HG03558 (cell line): ENCODE data around the gene RIOK1.

Experiments
- ATAC-seq: cut with Tn5 transposase; IDR thresholded peaks from one replicate; pipeline ENCODE4 v1.9.1; 2021; ENCODE audit warnings: moderate number of reproducible peaks; ENCODE audit not compliant: unreplicated experiment; ENCODE audit errors: extremely low read depth

RIOK1 gene

DNA sequence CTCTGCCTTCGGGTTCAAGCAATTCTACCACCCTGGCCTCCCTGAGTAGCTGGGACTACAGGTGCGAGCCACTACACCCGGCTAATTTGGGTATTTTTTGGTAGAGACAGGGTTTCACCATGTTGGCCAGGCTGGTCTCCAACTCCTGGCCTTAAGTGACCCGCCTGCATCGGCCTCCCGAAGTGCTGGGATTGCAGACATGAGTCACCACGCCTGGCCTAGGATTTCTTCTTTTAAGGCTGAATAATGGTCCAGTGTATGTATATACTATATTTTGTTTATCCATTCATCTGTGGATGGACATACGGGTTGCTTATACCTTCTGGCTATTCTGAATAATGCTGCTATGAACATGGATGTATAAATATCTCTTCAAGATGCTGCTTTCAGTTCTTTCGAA is 17.1 kb downstream of the RIOK1 start:
- ATAC-seq, result no peak

DNA sequence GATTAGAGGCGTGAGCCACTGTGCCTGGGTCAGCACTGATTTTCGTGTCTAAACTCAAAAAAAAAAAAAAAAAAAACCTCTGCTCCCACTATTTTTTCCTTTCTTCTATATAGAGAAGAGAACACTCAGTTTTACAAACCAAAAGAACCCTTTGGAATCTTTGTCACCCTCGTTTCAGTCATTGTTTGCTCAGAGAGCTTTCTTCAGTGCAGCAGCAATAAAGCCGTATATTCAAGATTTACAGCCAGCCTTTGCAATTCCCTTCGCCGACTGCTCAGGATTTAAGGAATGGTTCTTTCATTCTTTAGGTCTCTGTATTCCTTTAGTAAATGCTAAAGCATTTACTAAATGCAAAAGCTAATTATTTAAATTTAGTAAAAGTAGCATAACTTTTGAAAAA is 20.1 kb downstream of the RIOK1 start:
- ATAC-seq, result no peak

GRCh38 chr6:7410851-7411250 is 21.2 kb downstream of the RIOK1 start:
- no peak for ATAC-seq

- no peak for ATAC-seq
Measured at GRCh38 chr6:7411328-7411727, 21.7 kb downstream of the RIOK1 start.

GRCh38 chr6:7413151-7413823 is 23.7 kb downstream of the RIOK1 start:
- ATAC-seq, result no peak

DNA sequence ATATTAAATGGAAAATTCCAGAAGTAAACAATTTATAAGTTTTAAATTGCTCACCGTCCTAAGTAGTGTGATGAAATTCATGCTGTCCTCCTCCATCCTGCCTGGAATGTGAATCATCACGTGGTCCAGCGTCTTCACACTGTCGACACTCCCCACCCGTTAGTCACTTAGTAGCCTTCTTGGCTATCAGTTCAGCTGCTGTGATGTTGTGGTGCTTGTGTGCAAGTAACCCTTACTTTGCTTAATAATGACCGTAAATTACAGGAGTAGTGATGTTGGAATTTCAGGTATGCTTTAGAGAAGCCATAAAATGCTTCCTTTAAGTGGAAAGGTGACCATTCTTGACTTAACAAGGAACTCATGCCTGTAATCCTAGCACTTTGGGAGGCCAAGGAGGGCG is 25.2 kb downstream of the RIOK1 start:
- no peak for ATAC-seq

DNA sequence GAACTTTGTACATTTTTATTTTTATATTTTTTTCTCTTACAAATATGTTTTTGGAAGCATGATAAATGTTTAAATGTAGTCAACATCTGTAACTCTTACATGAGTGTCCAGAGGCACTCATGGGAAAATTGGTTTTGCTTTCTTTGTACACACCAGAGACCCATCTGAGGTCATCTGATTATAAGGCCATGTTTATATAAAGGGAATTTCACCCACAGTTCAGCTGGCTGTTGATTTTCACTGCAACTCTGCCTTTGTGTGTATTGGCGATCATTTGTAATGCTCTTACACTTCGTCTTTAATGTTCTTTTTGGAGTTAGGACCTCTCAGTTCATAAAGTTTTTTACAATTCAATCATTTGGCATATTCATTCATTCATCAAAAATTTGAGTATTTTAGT is 28.1 kb downstream of the RIOK1 start:
- no peak for ATAC-seq

DNA sequence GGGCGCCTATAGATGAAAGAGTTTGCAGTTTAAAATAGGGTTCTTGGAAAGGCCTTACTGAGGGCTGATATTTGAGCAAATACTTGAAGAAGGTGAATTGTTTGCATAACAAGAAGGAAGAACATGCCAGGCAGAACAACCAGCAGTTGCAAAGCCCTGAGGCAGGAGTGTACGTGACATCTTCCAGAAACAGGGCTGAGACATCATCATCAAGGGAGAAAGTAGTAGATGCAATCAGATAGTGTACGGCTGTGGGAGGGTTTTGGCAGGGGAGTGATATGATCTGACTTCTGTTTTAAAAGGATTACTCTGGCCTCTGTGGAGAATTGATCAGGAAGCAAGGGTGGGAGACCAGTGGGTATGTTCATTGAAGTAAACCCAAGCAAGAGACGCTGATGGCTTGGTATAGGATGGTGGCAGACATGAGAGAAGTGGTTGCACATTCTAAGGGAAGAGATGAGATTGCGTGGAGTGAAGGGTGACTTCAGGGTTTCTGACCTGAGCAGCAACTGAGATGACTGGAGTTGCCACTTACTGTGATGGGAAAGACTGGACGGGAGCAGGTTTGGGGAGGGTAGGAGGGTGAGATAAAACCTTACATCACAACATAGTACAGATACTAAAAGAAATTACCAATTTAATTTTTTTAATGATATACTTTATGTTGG is 28.8 kb downstream of the RIOK1 start:
- ATAC-seq, result no peak

- no peak for ATAC-seq
Measured at GRCh38 chr6:7419065-7419464, 29.5 kb downstream of the RIOK1 start.

- ATAC-seq, result no peak
Measured at GRCh38 chr6:7421066-7421465, 31.5 kb downstream of the RIOK1 start.

GRCh38 chr6:7424058-7424457 is 34.5 kb downstream of the RIOK1 start:
- no peak for ATAC-seq

GRCh38 chr6:7424967-7425807 is 35.6 kb downstream of the RIOK1 start:
- ATAC-seq, result no peak

DNA sequence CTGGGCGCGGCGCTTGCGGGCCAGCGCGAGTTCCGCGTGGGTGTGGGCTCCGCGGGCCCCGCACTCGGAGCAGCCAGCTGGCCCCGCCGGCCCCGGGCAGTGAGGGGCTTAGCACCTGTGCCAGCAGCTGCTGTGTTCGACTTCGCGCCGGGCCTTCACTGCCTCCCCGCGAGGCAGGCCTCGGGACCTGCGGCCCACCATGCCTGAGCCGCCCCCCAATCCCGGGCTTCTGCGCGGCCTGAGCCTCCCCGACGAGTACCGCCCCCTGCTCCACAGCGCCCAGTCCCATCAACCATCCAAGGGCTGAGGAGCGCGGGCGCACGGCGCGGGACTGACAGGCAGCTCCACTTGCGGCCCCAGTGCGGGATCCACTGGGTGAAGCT is 36.2 kb downstream of the RIOK1 start:
- ATAC-seq, result no peak

- no peak for ATAC-seq
Measured at GRCh38 chr6:7426447-7427169, 37.0 kb downstream of the RIOK1 start.

DNA sequence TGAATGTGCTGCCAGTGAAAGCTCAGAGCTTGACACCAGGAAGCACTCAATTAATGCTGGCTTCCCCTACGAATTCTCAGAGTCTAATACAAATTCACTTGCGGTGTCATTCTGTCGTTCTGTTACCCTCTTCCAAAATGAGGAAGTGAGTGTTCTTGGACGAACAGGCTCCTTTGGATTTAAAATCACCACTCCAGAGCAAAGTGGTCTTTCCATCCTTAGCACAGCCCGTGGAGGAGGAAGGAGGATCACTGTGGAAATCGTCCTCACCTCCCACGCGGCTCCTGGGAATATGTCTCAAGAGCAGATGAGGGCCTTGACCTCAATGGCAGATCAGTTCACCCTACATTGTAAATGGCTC is 41.7 kb downstream of the RIOK1 start:
- ATAC-seq, result no peak

DNA sequence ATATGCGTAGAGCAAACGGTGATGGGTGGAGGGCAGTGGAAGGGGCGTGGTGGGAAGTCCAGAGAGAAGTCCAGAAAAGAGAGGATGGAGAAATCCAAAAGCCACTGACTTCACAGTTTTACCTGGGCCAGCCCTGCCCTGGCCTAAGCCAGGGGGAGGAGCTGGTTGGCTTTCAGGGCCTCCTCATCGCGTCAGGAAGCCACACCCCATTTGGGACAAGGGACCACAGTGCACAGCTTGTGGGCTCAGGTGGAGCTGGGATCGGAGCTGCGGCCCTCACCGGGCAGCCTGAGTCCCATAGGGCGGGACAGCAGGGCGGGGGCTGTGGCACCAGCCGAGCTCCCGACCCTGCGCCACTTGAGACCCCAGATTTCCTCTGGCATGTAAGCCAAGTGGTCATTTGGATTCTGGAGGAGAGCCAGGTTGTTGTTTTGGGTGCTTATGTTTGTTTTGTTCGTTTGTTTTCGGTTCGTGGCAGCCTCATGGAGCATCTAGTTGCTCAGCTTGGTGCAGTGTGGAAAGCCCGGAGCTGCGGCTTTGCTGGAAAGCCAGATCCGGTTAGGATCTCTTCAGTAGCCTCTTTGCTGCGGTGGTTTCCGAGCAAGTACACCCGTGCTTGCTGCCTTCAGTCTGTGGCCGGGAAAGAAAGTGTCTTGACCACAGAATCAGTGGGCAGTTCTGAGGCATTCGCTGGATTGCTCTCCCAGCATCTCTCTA is 42.2 kb downstream of the RIOK1 start:
- no peak for ATAC-seq

- no peak for ATAC-seq
Measured at GRCh38 chr6:7432391-7433120, 42.9 kb downstream of the RIOK1 start.

- ATAC-seq, result no peak
Measured at GRCh38 chr6:7433121-7433617, 43.6 kb downstream of the RIOK1 start.

DNA sequence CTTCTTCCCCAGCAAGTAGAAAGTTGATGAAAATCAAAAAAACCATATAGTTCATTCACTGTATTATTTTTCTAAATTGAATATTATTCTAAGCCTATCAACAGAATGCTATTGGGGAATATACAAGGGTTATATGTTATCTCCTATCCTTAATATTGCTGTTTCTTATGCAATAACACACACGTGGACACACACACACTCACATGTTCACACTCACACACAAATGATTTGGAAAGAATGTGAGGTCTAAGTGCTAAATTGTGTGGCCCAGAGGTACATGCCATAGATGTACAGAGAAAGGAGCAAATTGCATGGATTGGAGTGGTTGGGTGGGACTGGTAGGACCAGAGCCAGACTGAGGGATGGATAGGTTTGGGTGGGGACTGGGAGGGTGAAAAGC is 45.1 kb downstream of the RIOK1 start:
- ATAC-seq, result no peak
